ENCODE results near the gene MREG.
"Not testable (repeated sequence)": the region's sequence is repeated elsewhere in the genome, so short reads cannot be mapped to it uniquely, and the experiment has no call there.

Gene MREG

GRCh38 chr2:215951558-215951957 is 61.8 kb downstream of the MREG start:
- no peak for DNase-seq

DNA sequence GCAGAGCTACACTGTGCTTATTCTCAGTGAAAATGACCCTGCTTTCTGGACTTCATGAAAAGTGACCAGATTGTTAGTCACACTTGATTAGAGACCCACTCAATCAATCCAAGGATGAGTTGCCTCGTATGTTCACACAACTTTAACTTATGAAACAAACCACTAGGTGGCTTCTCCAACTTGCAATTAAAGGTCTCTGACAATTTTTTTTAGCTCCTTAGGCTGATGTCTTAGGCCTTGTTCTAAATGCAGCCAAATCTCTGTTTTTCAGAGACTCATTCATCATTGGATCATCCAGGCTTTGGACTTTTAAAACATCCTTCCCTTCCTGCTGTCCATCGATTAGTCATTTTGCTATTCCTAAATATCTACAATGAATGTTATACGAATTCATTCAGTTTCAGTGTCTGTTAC is 63.4 kb downstream of the MREG start:
- no peak for DNase-seq

- no peak for DNase-seq
These were observed 65.3 kb downstream of the MREG start for GRCh38 chr2:215948051-215948450.

GRCh38 chr2:215946586-215946985 is 66.8 kb downstream of the MREG start:
- DNase-seq, result no peak

- no peak for DNase-seq
These were observed 71.2 kb downstream of the MREG start for GRCh38 chr2:215942194-215942593.

DNA sequence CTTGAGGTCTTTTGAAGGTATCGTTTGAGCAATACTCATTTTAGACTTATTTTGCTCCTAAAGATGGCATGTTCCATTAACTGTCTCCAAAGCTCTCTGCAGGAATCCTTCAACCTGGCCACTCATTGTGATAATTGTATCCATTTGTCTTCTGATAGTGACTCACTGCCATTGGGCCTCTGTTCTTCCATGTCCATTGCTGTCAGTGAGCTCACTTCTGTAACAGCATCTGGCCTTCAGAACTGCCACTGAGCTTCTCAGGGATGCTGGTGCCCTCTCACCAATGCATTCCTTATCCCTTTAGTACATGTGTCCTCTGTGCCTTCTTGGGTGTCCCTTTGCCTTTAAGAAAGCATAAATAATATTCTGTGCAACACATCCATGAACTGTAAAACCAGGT is 71.6 kb downstream of the MREG start:
- no peak for DNase-seq

DNA sequence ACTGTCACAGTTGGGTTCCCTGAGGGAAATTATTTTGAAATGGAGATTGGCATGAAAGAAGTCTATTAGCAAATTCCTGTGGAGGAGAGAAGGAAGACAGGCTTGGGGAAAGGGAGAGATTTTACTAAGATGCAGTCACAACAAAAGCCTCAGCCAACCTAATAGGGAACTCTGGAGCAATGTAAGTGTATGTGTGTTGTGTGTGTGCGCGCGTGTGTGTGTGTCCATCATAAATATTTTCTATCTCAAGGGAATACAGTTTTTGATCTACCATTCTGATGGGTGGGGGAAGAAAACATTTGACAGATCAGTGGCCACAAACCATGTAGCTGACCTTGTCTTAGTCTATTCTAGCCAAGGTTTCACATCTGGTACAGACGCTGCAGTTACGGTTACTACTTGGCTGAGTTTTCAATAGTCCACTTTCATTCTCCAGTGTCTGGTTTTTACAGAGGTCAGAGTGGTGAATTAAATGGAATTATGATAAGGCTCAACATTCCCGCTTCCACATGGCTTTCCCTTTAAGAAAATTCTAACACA is 72.6 kb downstream of the MREG start:
- DNase-seq, result no peak

- DNase-seq, result no peak
These were observed 76.2 kb downstream of the MREG start for GRCh38 chr2:215937190-215937589.

- no peak for DNase-seq
These were observed 80.2 kb downstream of the MREG start for GRCh38 chr2:215933151-215933550.

DNA sequence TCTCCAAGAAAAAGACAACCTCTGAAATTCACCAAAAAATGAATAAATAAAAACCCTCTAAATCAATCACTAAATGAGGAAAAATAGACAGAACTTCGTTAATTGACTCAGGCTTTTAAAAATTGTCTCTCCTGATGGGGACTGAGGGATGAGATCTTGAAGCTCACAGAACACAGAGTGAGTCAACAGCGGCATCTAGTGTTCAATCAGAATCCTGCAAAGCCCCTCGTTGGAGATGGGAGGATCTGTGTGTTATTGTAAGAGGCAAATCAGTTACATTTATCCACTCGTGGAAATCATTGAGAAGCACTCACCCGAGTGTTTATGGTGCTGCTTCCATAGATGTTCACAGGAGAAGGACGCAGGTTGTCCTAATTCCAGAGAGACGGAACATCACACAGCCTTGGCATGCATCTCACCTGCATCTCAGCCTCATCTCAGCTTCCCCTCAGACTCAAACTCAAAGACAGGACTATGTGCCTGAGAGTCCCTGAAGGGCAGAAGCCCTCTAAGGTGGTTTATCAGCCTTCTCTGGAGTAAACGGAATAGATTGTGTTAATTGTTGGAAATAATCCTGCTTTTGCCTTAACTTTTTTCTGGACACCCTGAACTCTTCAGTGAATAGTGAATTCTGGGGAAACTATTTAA is 82.0 kb downstream of the MREG start:
- peak; percentile 75 for DNase-seq

- no peak for DNase-seq
These were observed 82.7 kb downstream of the MREG start for GRCh38 chr2:215930505-215931253.

DNA sequence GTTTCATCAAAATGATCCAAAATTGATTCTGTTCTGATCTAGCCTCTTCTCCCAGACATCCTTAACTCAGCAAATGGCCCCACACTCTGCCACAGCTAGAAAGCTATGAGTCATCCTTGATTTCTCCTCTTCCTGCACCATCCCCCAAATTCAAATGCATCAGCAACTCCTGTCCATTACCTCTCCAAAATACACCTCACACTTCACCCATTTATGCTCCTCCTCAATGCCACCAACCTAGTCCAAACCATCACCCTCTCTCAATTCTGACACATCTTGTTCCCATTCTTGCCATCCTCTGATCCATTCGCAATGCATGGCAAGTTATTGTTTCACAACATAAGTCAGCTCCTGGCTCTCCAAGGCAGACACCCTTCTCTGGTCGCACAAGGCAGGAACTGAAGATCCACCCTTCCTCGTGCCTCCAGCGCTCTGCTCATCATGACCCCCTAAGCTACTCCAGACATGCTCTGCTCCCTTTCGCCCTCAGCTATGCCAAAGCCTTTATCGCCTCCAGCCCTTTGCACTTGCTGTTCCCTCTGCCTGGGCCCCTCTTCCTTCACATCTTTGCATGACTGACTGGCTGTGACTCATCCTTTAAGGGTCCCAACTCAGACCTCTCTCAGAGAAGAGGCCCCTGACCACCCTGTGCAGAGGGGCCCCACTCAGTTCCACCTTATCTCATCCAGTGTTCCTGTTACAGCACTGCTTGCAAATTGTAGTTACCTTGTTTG is 83.6 kb downstream of the MREG start:
- peak; percentile 65 for DNase-seq

- DNase-seq, result no peak
These were observed 85.3 kb downstream of the MREG start for GRCh38 chr2:215928086-215928485.

DNA sequence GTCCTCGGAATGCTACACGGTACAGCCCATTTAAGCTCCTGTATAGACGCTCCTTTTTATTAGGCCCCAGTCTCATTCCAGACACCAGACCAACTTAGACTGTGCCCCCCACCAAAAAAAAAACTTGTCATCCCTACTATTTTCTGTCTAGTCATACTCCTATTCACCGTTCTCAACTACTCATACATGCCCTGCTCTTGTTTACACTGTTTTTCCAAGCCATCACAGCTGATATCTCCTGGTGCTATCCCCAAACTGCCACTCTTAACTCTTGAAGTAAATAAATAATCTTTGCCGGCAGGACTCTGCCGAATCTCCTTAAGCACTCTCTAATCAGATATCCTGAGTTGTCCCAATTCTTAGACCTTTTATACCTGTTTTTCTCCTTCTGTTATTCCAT is 86.4 kb downstream of the MREG start:
- DNase-seq, result not testable (repeated sequence)

DNA sequence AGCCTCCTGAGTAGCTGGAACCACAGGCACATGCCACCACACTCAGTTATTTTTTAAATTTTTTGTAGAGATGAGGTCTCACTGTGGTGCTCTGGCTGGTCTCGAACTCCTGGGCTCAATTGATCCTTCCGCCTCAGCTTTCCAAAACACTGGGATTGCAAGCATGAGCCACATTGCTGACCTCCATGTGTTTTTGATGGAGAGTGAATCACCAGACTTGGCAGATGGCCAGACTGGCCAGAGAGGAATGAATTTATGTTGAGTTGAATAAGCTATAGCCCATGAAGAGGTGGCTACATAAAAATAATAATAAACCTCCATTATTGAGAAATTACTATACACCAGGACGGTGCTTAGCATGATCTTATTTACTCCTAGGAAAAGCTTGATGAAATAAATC is 91.5 kb downstream of the MREG start:
- no peak for DNase-seq

- DNase-seq, result peak; percentile 82
These were observed 92.9 kb downstream of the MREG start for GRCh38 chr2:215920244-215921100.

DNA sequence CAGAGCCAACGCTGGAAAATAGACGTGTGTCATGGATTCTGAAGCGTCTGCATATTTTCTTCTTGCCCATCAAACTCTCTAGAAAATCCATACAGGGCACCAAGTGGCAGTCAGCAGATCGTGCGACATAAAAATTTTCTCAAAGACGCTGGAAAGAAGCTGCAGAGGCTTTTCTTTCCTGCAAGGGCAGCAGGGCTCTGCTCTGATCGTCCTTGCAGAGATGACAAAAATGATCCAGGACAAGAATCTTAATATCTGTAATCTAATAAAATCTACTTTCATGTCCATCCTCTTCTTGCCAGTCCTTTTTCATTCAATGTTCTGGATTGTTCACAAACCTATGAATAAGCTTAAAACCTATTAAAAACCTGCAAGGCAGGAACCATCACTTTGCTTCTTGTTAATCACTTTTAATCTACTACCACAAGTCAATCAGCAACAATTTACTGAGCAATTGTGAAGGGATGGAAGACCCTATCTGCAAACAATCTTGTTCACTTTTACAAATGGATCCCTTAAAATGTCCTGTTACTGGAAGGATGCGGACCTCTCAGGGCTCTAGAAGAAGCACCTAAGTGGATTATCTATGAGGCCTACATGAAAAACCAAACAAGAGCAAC is 93.6 kb downstream of the MREG start:
- no peak for DNase-seq

- no peak for DNase-seq
These were observed 94.3 kb downstream of the MREG start for GRCh38 chr2:215918901-215919599.

GRCh38 chr2:215917953-215918620 is 95.3 kb downstream of the MREG start:
- peak; percentile 73 for DNase-seq

- DNase-seq, result no peak
These were observed 97.9 kb downstream of the MREG start for GRCh38 chr2:215915441-215915840.

DNA sequence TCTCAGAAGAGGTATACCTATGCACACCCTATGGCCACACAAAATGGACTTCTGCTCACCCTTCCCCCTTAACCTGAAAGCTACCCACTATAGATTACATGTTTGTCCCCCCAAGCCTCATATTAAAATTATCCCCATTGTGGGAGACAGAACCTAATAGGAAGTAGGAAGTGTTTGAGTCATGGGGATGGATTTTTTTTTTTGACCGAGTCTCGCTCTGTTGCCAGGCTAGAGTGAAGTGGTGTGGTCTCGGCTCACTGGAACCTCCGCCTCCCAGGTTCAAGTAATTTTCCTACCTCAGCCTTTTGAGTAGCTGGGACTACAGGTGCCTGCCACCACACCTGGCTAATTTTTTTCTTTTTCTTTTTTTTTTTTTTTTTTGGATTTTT is 98.6 kb downstream of the MREG start:
- DNase-seq, result no peak
